Measurements from ENCODE around the gene KIAA1217.

GRCh38 chr10:24378126-24378920, 169.4 kb downstream of the KIAA1217 start:
- TF ChIP-seq, protein P1, sequence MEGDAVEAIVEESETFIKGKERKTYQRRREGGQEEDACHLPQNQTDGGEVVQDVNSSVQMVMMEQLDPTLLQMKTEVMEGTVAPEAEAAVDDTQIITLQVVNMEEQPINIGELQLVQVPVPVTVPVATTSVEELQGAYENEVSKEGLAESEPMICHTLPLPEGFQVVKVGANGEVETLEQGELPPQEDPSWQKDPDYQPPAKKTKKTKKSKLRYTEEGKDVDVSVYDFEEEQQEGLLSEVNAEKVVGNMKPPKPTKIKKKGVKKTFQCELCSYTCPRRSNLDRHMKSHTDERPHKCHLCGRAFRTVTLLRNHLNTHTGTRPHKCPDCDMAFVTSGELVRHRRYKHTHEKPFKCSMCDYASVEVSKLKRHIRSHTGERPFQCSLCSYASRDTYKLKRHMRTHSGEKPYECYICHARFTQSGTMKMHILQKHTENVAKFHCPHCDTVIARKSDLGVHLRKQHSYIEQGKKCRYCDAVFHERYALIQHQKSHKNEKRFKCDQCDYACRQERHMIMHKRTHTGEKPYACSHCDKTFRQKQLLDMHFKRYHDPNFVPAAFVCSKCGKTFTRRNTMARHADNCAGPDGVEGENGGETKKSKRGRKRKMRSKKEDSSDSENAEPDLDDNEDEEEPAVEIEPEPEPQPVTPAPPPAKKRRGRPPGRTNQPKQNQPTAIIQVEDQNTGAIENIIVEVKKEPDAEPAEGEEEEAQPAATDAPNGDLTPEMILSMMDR (IDR thresholded peaks at IDR 0.05; ENCODE audit: insufficient read depth, low read length, poor library complexity, severe bottlenecking) = no peak
- TF ChIP-seq EZH2phosphoT487 (conservative IDR thresholded peaks at IDR 0.05; ENCODE audit: low read length) = no peak
